Amygdala (tissue), 56 donors: Measurements from ENCODE around the gene EPN3.

Source experiments
- DNase-seq, 56 donors: peaks; one replicate each; lab custom pipeline; 2025; lab: John Stamatoyannopoulos, UW

EPN3 gene

GRCh38 chr17:50533720-50534148, 1.2 kb downstream of the EPN3 start:
- peak in 22 of 56 donors; percentile 9 to 73 (median 23) for DNase-seq

DNA sequence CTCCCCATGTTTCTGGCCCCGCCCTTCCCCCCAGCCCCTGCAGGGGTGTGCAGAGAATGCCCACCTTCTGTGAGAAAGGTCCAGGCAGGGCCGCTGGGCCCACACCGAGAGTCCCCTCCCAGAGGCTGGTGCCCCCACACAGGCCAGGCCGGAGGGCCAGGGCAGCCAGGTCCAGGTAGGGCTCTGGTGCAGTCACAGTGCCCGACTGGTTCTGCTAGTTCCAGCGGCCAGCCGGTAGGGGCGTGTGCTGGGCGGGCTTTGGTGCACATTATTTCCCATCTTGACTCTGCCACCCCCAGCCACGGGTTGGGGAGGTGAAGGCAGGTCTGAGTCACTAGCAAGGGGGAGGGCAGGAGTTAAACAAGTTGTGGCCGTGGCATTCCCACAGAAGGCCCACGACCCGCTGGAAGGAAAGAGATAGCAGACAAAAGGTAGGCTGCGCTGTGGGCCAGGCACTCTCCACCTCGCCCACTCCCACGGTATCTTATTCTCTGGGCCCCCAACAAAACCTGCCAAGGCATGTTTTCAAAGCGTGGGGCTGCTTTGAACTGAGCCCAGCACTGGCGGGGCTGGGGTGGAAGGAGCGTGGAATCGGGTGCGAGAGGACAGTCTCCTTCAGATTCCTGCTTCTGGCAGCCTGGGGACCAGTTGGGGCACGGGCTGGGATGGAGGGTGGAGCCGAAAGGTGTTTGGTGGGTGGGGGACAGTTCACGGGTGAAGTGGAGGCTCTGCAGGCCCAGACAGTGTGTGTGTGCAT, 1.9 kb downstream of the EPN3 start:
- DNase-seq = no peak

- DNase-seq = no peak
Measured at GRCh38 chr17:50534979-50535326, 2.4 kb downstream of the EPN3 start.

GRCh38 chr17:50535407-50535806, 2.9 kb downstream of the EPN3 start:
- DNase-seq = peak in 2 of 56 donors; percentile 3 to 26

- no peak for DNase-seq
Measured at GRCh38 chr17:50536683-50537646, 4.4 kb downstream of the EPN3 start.

DNA sequence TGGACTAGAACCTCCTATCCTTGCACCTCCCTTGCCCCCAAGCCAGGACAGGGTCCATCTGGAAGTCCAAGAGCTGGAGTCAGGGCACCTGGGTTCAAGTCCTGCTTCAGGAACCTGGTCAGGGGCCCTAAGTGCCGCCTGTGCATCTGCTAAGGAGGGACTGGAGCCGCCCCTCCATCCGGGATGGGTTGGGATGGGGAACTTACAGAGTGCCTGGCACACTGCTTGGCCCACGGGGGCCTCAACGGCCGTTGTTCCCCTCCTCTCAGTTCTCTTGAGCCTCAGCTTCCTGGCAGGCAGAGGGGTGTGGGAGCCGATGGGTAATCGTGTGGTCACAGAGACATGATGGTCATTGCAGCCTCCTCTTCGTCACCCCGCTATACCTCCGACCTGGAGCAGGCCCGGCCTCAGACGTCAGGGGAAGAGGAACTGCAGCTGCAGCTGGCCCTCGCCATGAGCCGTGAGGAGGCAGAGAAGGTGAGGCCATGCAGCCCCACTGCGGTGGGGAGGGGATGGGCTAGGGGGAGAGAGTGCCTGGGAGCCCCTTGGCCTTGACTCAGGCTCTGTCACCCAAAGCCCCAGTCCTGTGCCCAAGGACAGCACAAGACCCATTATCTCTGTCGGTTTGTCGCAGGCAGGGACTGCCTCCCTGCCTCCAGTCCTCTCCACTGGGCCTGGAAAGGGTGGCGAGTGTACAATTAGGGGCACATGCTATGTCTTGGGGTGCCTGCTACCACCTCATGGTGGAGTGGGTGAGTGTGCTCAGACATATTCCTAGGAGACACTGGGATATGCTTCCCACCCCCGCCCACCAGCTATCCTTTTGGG, 5.4 kb downstream of the EPN3 start:
- DNase-seq = no peak

GRCh38 chr17:50538549-50539410, 6.2 kb downstream of the EPN3 start:
- no peak for DNase-seq

DNA sequence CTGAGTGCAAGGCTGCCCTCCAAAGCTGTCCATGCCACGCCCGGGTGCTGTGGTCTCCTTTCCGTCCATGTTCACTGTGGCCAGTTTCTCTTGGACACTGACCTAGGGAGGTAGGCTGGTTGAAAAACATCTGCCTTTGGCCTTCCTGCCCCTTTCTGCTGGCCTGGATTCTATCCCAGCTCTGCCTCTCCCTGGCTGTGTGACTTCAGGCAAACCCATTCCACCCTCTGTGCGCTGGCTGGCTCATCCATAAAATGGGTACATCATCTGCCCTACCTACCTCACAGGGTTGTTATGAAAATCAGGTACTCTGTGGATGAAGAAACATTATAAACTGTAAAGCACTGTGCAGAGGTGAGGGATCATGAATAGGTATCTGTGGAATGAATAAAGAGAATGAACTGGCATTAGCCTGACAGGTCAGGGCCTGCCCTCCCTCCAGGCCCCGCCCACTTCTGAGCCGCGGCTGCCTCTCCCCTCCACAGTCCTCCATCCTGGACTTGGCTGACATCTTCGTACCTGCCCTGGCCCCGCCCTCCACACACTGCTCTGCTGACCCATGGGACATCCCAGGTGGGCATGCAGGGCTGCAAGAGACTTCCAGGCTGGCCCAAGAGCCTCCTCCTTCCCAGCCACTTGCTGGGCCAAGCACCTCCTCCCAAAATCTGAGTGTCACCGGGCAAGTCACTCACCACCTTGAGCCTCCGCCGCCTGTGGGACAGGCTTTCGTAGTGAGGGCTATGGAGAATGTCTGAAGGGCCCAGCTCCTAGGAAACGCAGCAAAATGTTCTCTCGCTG, 7.4 kb downstream of the EPN3 start:
- no peak for DNase-seq

DNA sequence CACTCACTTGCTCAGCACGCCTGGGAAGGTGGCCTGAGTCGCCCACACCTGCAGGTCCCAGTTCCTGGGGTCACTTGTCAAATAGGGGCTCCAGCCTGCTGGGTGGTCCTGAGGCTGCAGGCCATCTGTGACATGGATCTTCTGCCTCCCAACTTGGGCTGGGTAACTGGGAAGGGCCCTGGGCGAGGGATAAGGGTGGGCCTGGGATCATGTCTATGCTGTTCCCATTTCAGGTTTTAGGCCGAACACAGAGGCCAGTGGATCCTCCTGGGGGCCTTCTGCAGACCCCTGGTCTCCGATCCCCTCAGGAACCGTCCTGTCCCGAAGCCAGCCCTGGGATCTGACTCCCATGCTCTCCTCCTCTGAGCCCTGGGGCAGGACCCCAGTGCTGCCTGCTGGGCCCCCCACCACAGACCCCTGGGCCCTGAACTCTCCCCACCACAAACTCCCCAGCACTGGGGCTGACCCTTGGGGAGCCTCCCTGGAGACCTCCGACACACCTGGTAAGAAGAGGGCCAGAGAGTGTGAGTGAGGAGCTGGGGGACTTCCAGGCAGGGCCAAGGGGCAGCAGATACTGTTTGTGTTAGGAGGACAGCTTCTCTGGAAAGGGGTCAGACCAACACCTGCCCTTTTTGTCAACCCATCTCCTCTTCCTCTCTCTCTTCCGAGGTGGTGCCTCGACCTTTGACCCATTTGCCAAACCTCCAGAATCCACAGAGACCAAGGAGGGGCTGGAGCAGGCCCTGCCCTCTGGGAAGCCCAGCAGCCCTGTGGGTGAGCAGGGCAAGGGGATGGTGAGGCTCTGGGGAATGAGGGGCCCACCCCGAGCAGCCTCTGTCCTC, 8.2 kb downstream of the EPN3 start:
- no peak for DNase-seq

- DNase-seq = no peak
Measured at GRCh38 chr17:50541402-50541715, 8.8 kb downstream of the EPN3 start.

DNA sequence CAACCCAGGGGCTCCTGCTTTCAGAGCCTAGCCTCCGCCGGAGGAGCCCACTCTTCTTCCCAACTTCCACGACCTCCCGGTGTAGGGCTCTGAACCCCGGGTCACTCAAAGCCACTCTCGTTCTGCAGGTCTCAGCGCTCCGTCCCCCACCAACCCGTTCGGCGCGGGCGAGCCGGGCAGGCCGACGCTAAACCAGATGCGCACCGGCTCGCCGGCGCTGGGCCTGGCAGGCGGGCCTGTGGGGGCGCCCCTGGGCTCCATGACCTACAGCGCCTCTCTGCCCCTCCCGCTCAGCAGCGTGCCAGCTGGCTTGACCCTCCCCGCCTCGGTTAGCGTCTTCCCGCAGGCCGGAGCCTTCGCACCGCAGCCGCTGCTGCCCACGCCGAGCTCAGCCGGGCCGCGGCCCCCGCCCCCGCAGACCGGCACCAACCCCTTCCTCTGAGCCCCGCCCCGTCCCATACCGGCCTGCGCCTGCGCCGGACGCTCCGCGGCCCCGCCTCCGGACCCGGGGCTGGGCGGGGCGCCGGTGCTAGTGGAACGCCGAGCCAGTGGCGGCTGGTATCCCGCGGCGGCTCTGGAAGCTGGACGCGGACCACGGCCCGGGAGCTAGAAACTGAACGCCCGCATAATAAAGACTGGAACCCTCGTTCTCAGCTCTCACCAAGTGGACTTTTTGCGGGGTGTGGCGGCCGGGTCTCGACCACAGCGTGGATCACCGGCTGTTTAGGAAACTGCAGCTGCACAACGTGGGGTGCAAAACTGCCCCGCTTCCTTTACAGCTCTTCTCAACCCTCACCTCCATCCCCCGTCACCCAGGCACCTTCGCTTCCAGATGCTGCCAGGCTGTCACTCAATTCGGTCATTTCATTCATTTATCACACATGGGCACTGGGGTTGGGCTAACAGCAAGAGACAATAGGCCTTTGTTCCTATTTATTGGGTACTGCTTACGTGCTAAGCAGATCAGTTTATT, 9.5 kb downstream of the EPN3 start:
- peak in 55 of 56 donors; percentile 21 to 94 (median 74) for DNase-seq

- DNase-seq = no peak
Measured at GRCh38 chr17:50542795-50543774, 10.6 kb downstream of the EPN3 start.

- no peak for DNase-seq
Measured at GRCh38 chr17:50544516-50544915, 12.0 kb downstream of the EPN3 start.

DNA sequence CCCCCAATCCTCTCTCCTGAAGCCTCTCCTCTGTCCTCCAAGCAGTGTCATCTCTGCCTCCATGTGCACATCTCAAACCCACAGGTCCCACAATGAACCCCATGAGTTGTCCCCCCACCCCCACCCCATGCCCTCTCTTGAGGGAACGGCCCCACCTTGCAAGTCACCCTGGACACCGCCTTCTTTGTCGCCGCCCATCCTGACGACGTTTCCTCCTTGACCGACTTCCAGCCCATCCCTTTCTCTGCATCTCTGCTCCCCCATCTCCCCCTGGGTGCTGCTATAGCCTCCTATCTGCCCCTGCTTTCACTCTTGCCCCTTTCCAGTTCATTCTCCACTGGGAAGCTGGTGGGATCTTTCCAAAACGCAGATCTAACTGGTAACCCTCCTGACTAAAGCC, 12.8 kb downstream of the EPN3 start:
- DNase-seq = no peak

GRCh38 chr17:50546701-50547034, 14.1 kb downstream of the EPN3 start:
- no peak for DNase-seq
